Natural killer cell treated with Interleukin-12 subunit alpha and Interleukin-12 subunit beta and Interleukin-15 and Interleukin-18, amount 100 ng/mL, for 72 hours (primary cell): Measurements from ENCODE around the gene MEF2C. TPM values are rescaled to one million over a fixed set of nuclear protein-coding genes. Genes with fewer than 3 reads are reported as not detected.

Experiments used
- ATAC-seq, 2 donors: fragments of 150-1000 bp; cut with Tn5 transposase in 1 of 2; sonication (Bioruptor Pico), chemical (Tn5 transposase) in 1 of 2; 2 replicates each; pipeline ENCODE4 v1.10.0; 2021
- DNase-seq: peaks from one replicate; pipeline ENCODE4 v3.0.0; 2022; ENCODE audit warnings: low spot score
- H3K27ac Mint-ChIP-seq, 2 donors: 1 replicate in 1 of 2; 2 replicates in 1 of 2; pipeline ENCODE4 v1.8.0; 2022; ENCODE audit warnings: mixed read lengths in 2 of 2, mild to moderate bottlenecking in 1 of 2, moderate library complexity in 1 of 2
- H3K27me3 Mint-ChIP-seq, 2 donors: 1 replicate in 1 of 2; 2 replicates in 1 of 2; pipeline ENCODE4 v1.8.0; 2022; ENCODE audit warnings: mixed read lengths in 2 of 2
- H3K36me3 Mint-ChIP-seq: one replicate; pipeline ENCODE4 v1.8.0; 2022; ENCODE audit warnings: mixed read lengths
- H3K4me1 Mint-ChIP-seq, 2 donors: 1 replicate in 1 of 2; 2 replicates in 1 of 2; pipeline ENCODE4 v1.8.0; 2022; ENCODE audit warnings: low read depth in 2 of 2, mixed read lengths in 2 of 2, mild to moderate bottlenecking in 1 of 2
- H3K4me3 Mint-ChIP-seq: one replicate; pipeline ENCODE4 v1.8.0; 2022; ENCODE audit warnings: mixed read lengths
- H3K9me3 Mint-ChIP-seq: 2 replicates; pipeline ENCODE4 v1.8.0; 2022; ENCODE audit warnings: mixed read lengths
- total RNA-seq, 2 donors: library from RNA; stranded (reverse); gene quantifications; one replicate each; pipeline ENCODE4 v1.2.3, GENCODE V29; 2022

MEF2C gene
- total RNA-seq, 2 donors from 2014 or later = 3.3 to 3.5 TPM

GRCh38 chr5:88702332-88702731, 180.7 kb downstream of the MEF2C start:
- ATAC-seq = no peak
- Mint-ChIP-seq H3K27ac (no peak overlapping the region), H3K4me1 (no peaks in the 10 kb centered on the region), H3K36me3 (no peaks in the 10 kb centered on the region), H3K27me3 (peaks cover 24 to 27% of the 10 kb centered on the region in 2 donors), H3K9me3 (no peaks in the 10 kb centered on the region), H3K4me3 (no peak overlapping the region)
- no peak for DNase-seq

DNA sequence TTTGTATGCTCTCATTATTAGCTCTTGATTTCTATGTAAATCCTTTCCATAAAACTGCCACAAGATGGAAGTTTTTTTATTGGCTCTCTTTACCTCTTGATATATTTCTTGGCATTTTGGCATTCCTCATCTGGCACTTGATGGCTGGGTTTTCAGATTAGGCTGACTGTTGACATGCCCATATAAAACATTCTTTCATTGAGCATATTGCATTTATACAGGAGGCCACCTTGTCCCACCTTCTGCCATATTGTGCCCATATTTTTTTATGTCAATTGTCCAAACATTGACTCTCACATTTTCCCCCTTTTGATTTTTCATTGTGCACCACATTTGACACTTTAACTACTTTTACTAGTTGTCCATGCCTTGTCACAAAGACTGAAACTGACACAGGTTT, 182.9 kb downstream of the MEF2C start:
- Mint-ChIP-seq H3K9me3 (no peaks in the 10 kb centered on the region), H3K4me3 (no peak overlapping the region), H3K27me3 (peaks cover 30 to 46% of the 10 kb centered on the region in 2 donors), H3K27ac (no peak overlapping the region), H3K4me1 (no peaks in the 10 kb centered on the region), H3K36me3 (no peaks in the 10 kb centered on the region)
- ATAC-seq = no peak
- no peak for DNase-seq

DNA sequence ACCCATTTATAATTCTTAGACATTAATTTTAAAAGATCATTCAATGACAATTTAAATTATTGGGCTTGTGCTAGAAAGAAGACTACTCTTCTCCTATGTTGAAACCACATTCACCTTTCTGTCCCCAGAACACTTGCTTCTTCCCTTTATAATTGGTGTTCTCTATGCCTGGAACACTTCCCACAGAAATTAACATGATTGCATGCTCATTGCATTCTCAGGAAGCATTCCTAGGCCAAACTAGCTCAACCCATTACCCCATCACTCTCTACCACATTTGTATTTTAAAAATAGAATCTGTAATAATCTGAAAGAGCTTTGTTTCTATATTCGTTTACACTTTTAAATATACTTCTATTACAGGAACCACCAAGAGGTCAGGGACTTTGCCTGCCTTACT, 184.7 kb downstream of the MEF2C start:
- no peak overlapping the region for H3K27ac Mint-ChIP-seq
- H3K4me3 Mint-ChIP-seq = no peak overlapping the region
- DNase-seq (no peak), ATAC-seq (no peak)
- H3K27me3 Mint-ChIP-seq = peaks cover 39 to 59% of the 10 kb centered on the region in 2 donors
- no peaks in the 10 kb centered on the region for H3K9me3 Mint-ChIP-seq
- no peaks in the 10 kb centered on the region for H3K4me1 Mint-ChIP-seq
- H3K36me3 Mint-ChIP-seq = no peaks in the 10 kb centered on the region

GRCh38 chr5:88696466-88696865, 186.5 kb downstream of the MEF2C start:
- peaks cover 49 to 75% of the 10 kb centered on the region in 2 donors for H3K27me3 Mint-ChIP-seq
- no peak for ATAC-seq
- H3K4me1 Mint-ChIP-seq = peaks cover under 1 to 2% of the 10 kb centered on the region in 2 donors
- no peak overlapping the region for H3K27ac Mint-ChIP-seq
- no peak for DNase-seq
- no peaks in the 10 kb centered on the region for H3K9me3 Mint-ChIP-seq
- no peaks in the 10 kb centered on the region for H3K36me3 Mint-ChIP-seq
- no peak overlapping the region for H3K4me3 Mint-ChIP-seq

DNA sequence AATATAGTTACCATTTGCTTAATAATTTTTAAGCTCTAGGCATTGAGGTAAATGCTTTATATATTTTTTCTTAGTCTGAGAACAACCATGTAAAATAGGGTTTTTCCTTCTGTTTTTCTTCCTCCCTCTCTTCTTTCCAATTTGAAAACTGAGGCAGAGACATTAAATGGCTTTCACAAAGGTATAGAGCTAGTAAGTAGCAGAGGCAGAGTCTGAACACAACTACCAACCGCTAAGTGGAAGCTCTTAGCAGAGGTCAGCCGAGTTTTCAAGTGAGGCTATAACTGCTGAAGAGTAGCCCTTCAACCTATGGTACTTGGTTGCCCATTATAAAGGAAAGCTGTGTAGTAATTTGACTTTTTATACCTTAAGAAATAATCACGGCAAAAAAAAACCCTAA, 187.1 kb downstream of the MEF2C start:
- DNase-seq (no peak), ATAC-seq (no peak)
- peaks cover 4% of the 10 kb centered on the region for H3K36me3 Mint-ChIP-seq
- no peak overlapping the region for H3K4me3 Mint-ChIP-seq
- H3K9me3 Mint-ChIP-seq = no peaks in the 10 kb centered on the region
- peaks cover 5 to 6% of the 10 kb centered on the region in 2 donors for H3K4me1 Mint-ChIP-seq
- no peak overlapping the region for H3K27ac Mint-ChIP-seq
- peaks cover 52 to 80% of the 10 kb centered on the region in 2 donors for H3K27me3 Mint-ChIP-seq

GRCh38 chr5:88695232-88695631, 187.8 kb downstream of the MEF2C start:
- H3K4me1 Mint-ChIP-seq = peaks cover 11 to 12% of the 10 kb centered on the region in 2 donors
- DNase-seq (no peak), ATAC-seq (no peak)
- peaks cover 5% of the 10 kb centered on the region for H3K36me3 Mint-ChIP-seq
- H3K4me3 Mint-ChIP-seq = no peak overlapping the region
- H3K9me3 Mint-ChIP-seq = no peaks in the 10 kb centered on the region
- H3K27ac Mint-ChIP-seq = no peak overlapping the region
- H3K27me3 Mint-ChIP-seq = peaks cover 55 to 83% of the 10 kb centered on the region in 2 donors

DNA sequence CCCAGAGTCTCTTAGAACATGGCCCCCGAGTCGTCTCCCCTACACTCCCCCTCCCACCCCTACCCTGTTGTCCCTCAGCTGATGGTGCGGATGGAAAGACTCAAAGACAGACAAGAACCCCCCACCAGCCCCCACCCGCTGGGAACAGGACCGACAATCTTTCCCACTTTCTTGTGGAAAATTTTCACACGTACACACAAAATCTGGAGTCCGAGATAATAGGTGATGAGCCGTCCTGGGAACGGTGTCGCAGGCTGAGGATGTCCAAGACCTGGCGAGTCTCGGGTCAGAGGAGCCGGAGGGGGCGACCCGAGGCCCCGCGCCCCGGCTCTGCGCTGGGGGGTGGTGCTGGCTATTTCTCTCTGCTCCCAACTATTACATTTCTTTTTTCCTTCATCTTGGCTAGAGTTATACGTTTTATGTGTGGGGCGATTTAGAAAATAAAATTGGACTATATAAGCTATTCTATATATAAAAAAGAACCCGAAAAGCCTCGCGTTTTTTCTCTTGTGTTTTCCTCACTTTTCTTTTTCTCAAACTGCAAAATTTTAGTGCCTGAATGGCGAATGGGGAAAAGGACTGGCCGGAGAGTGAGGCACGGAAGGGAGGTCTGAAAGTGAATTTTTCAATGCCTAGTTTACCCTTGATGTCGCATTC, 188.8 kb downstream of the MEF2C start:
- H3K9me3 Mint-ChIP-seq = no peaks in the 10 kb centered on the region
- no peak overlapping the region for H3K4me3 Mint-ChIP-seq
- ATAC-seq (no peak), DNase-seq (no peak)
- peaks cover 11 to 12% of the 10 kb centered on the region in 2 donors for H3K4me1 Mint-ChIP-seq
- H3K27ac Mint-ChIP-seq = no peak overlapping the region
- H3K27me3 Mint-ChIP-seq = peaks cover 51 to 82% of the 10 kb centered on the region in 2 donors
- peaks cover 5% of the 10 kb centered on the region for H3K36me3 Mint-ChIP-seq

GRCh38 chr5:88693071-88693932, 189.7 kb downstream of the MEF2C start:
- Mint-ChIP-seq H3K4me1 (peaks cover 11 to 12% of the 10 kb centered on the region in 2 donors), H3K4me3 (no peak overlapping the region), H3K9me3 (no peaks in the 10 kb centered on the region), H3K36me3 (peaks cover 5% of the 10 kb centered on the region), H3K27ac (no peak overlapping the region), H3K27me3 (peaks cover 54 to 87% of the 10 kb centered on the region in 2 donors)
- DNase-seq = no peak
- ATAC-seq = no peak

GRCh38 chr5:88691945-88692868, 190.8 kb downstream of the MEF2C start:
- H3K36me3 Mint-ChIP-seq = peaks cover 5% of the 10 kb centered on the region
- no peak overlapping the region for H3K27ac Mint-ChIP-seq
- no peak overlapping the region for H3K4me3 Mint-ChIP-seq

DNA sequence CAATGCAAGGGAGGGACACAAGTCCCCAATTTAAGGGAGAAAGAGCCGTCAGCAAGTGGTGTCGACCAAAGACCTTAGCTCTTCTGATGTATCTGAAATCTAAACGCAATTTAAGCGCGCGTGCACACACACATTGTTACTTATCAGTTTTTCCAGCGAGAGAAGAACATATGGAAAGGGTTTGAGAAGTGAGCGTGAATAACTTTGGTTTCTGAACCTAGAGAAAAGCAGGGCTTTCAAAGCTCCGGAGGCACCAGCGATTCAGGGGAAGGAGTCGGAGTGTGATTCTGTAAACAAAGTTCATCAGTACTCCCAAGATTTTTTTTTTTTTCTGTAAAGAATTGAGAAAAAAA, 191.8 kb downstream of the MEF2C start:
- H3K4me1 Mint-ChIP-seq = peaks cover 11 to 12% of the 10 kb centered on the region in 2 donors
- no peaks in the 10 kb centered on the region for H3K9me3 Mint-ChIP-seq
- H3K27ac Mint-ChIP-seq = peak overlapping the region; percentile 12 to 28
- no peak for DNase-seq
- peaks cover 59 to 86% of the 10 kb centered on the region in 2 donors for H3K27me3 Mint-ChIP-seq
- peaks cover 5% of the 10 kb centered on the region for H3K36me3 Mint-ChIP-seq
- ATAC-seq = no peak
- peak overlapping the region; percentile 38 for H3K4me3 Mint-ChIP-seq

More at GRCh38 chr5:88691945-88692868, 190.8 kb downstream of the MEF2C start:
- Mint-ChIP-seq H3K27me3 (peaks cover 58 to 87% of the 10 kb centered on the region in 2 donors), H3K4me1 (peaks cover 11 to 12% of the 10 kb centered on the region in 2 donors), H3K9me3 (no peaks in the 10 kb centered on the region)
- no peak for ATAC-seq
- DNase-seq = no peak

GRCh38 chr5:88690409-88691229, 192.4 kb downstream of the MEF2C start:
- peak; percentile 80 for DNase-seq
- H3K36me3 Mint-ChIP-seq = peaks cover 9% of the 10 kb centered on the region
- no peaks in the 10 kb centered on the region for H3K9me3 Mint-ChIP-seq
- H3K4me1 Mint-ChIP-seq = peaks cover 11 to 16% of the 10 kb centered on the region in 2 donors
- peak overlapping the region; percentile 38 for H3K4me3 Mint-ChIP-seq
- peak; percentile 81 to 89 for ATAC-seq
- peak overlapping the region; percentile 12 to 28 for H3K27ac Mint-ChIP-seq
- H3K27me3 Mint-ChIP-seq = peaks cover 60 to 86% of the 10 kb centered on the region in 2 donors

GRCh38 chr5:88689668-88690408, 193.1 kb downstream of the MEF2C start:
- no peak overlapping the region for H3K4me3 Mint-ChIP-seq
- peaks cover 12% of the 10 kb centered on the region for H3K36me3 Mint-ChIP-seq
- ATAC-seq = no peak
- H3K27ac Mint-ChIP-seq = peak overlapping the region in 1 of 2 donors; percentile 12
- DNase-seq = no peak
- H3K9me3 Mint-ChIP-seq = no peaks in the 10 kb centered on the region
- peaks cover 62 to 90% of the 10 kb centered on the region in 2 donors for H3K27me3 Mint-ChIP-seq
- H3K4me1 Mint-ChIP-seq = peaks cover 11 to 16% of the 10 kb centered on the region in 2 donors
